Hindlimb muscle (tissue), 1 donor: ENCODE results near the gene PAFAH1B2. TPM values are rescaled to one million over a fixed set of nuclear protein-coding genes. Genes with fewer than 3 reads are reported as not detected.
"Not testable (repeated sequence)": the region's sequence is repeated elsewhere in the genome, so short reads cannot be mapped to it uniquely, and the experiment has no call there.

Experiments
- DNase-seq: peaks from one replicate; pipeline ENCODE4 v3.0.0-alpha.2; 2013
- polyA plus RNA-seq: library from polyadenylated mRNA; unstranded; fragments of 120-200 nt; gene quantifications from one replicate; pipeline ENCODE4 v1.2.1, GENCODE V29; 2013; ENCODE audit not compliant: insufficient read length

PAFAH1B2 gene
- polyA plus RNA-seq, 1 donor, result 49.2 TPM

DNA sequence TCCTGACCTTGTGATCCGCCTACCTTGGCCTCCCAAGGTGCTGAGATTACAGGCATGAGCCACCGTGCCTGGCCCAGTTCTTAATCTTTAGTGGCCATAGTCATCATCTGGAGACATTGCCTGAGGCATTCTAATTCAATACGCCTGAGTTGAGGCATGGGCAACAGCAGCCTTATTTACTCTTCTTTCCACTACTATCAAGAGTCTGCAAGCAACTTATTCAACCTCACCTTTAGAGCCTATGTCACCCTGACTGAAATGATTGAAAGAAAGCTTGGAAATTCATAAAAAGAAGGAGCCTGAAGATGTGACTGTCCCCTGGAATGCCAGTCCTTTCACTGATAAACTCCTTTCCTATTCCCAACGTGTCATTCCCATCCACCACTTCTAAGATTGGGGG, 15.8 kb upstream of the PAFAH1B2 start:
- DNase-seq, result no peak

DNA sequence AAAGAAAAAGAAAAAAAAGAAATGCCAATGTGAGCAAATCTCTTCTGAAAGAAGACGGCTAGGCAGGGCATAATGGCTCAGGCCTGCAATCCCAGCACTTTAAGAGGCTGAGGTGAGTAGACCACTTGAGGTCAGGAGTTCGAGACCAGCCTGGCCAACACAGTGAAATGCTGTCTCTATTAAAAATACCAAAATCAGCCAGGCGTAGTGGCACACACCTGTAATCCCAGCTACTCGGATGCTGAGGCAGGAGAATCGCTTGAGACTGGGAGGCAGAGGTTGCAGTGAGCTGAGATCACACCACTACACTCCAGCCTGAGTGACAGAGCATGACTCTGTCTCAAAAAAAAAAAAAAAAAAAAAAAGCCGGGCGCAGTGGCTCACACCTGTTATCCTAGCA, 13.7 kb upstream of the PAFAH1B2 start:
- DNase-seq, result not testable (repeated sequence)

DNA sequence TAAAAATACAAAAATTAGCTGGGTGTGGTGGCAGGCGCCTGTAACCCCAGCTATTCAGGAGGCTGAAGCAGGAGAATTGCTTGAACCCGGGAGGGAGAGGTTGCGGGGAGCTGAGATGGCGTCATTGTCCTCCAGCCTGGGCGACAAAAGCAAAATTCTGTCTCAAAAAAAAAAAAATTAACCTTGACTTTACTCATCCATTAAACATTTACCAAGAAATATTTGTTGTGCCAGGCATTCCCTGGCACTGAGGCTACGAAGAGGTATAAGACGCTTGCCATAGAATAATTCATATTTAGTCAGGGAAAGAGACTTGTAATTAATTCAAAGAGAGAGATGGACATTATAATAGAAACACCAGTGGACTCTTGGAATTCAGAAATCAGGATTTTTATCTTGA, 13.2 kb upstream of the PAFAH1B2 start:
- DNase-seq, result no peak

DNA sequence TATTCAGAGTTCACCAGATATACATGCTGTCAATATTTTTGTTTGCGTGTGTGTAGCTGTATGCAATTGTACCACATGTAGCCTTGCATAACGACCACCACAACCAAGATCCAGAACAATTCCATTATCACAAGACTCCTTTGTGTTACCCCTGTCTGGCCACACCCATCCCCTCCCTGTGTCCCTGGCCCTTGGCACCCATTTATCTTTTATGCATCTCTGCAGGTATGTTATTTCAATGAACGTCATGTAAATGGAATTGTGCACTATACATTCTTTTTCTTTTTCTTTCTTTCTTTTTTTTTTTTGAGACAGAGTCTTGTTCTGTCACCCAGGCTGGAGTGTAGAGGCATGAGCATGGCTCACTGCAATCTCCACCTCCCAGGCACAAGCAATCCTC, 9.7 kb upstream of the PAFAH1B2 start:
- no peak for DNase-seq

DNA sequence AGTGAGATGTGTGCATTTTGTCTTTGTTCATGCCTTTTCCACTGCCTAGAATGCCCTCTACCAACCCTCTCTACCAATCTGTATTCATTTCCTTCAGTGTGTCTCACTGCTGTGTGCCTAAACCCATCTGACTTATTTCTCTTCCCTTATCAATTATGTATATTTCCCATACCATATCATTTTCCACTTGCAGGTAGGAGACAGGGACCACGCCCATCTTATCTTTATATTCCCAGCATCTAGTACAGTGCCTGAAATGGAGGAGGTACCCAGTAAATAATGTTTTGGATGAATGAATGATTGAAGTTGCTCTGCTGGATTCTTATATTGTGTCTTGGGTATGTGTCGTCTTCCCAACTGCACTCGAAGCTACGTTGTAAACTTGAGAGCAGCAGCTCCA, 9.1 kb upstream of the PAFAH1B2 start:
- not testable (repeated sequence) for DNase-seq

DNA sequence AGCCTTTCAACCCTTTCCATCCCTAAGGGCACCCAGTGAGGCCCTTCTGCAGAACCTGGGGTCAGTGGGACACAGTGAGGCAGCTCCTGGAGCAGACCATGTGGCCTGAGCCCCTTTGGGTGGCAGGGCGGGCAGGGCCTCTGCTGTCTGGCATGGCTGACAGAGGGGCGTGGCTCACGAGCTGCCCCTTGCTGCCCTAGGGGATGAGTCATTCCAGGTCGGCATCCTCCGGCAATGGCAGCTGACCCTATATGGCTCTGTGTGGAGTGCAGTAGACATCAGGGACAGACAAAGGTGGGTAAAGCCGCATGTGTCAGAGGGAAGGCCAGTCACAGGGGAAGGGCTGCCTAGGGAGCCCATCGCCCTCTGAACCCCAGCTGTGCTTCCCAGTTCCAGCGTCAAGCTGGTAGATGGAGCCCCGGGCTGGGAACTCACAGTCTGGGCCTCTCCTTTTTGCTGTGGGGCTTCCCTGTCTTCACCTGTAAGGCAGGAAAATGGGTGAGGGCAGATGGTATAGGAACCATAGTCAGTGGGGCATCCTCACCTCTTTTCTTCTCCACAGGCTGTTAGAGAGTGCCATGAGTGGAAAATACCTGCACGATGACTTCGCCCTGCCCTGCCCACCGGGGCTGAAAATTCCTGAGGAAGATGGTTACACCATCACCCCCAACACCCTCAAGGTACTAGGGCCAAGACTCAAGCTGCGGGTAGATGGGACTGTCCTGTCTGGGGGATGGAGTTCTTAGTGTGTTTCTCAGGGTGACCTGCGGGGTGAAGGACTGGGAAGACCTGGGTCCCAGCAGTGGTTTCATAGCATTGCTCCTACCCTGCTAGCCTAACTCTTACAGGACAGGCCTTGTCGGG, 6.6 kb upstream of the PAFAH1B2 start:
- DNase-seq, result not testable (repeated sequence)

DNA sequence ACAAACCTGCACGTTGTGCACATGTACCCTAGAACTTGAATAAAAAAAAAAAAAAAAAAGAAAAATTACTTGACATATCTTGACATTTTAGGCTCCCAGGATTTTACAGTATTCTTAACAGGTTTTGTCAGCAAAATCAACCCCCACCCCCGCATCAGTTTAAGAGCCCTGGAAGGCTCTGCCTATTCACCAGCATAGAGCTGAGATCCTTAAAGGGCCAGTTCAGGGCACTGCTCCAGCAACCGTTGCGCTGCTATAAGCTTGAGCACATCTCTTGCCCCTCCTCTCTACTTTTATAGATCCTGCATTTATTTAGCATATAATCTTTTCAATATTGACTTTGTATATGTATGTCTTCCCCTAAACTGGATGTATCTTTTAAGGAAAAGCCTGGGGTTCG, 697 bp upstream of the PAFAH1B2 start:
- peak; percentile 45 for DNase-seq

DNA sequence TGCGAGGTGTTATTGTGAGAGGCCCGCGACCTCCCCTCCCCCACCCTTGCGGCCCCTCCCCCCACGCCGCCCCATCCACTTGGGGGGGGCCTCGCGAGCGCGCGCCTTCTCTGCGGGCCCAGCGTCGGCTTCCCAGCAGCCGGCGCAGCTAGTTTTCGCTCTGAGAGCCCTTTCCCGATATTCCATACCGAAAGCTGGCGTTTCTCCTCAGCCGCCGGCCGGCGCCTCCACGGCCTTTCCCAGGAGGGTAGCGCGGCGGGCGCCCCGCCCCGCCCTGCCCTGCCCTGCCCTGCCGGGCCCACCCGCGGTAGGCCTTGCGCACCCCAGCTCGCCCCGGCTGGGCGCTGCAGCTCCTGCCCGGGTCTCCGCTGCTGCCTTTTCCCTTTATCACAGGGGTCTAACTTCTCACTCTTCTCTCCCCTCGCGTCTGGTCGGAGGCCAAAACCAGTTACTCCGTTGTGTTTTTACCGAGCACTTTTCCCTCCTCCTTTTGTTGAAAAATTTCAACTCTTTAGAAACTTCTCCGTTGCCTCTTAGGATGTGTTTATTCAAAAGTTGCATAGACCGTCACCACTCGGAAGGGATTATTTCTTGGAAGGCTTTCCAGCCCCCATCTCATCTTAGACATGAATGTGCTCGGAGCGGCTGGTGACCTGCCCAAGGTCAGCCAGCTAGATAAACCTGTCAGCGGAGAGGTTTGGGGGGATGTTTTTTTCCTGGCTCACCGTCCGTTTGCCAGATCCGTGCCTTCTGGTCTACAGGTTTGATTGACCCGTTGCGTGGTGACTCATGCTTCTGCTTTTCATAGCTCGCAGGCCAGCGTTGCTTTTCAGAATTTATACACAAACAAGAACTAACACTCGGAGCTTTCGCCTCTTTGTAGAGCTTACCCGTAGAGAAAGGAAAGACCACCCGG, 648 bp downstream of the PAFAH1B2 start:
- peak; percentile 15 for DNase-seq

DNA sequence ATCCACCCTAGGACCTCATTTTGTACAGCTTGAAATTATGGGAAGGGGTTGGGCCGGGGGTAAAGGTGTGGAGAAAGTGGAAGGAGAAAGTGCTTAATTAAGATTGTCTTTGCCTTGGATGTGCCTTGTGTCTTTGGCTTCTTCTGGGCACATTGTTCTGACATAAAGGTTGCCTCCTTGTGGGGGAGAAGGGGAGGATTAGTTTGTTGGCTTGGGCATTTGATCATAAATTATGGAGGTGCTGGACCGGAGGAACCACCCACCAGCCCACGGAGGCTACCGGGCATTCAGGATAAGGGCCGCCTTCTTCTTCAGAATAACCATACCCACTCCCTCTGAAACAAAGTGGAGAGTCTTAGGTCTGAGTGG, 1.3 kb downstream of the PAFAH1B2 start:
- peak; percentile 15 for DNase-seq

DNA sequence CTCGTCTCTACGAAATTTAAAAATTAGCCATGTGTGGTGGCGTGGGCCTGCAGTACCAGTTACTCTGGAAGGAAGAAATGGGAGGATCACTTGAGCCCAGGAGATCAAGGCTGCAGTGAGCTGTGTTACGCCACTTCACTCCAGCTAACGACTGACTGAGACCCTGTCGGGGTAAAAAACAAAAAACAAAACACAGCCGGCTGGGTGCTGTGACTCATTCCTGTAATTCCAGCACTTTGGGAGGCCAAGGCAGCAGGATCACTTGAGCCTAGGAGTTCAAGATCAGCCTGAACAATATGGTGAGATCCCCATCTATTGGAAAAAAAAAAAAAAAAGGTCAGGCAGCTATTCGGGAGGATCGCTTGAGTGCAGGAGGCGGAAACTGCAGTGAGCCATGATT, 2.4 kb downstream of the PAFAH1B2 start:
- no peak for DNase-seq

DNA sequence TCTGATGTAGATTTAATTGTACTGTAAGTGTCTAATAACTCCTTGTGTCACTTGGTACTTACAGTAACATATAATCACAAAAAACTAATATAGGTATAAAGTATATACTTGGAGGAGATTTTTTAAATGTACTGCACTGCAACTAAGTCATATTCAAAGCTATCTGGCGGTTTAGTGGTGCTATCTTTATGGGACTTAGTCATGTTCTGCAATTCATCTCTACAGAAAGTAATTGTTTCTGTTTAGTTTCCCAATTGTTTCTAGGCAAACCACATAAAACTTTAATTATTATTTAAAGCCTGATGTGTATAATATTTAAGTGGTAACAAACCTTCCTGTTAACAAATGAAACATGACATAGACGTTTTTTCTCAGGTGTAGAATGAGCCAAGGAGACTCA, 8.0 kb downstream of the PAFAH1B2 start:
- DNase-seq, result no peak

DNA sequence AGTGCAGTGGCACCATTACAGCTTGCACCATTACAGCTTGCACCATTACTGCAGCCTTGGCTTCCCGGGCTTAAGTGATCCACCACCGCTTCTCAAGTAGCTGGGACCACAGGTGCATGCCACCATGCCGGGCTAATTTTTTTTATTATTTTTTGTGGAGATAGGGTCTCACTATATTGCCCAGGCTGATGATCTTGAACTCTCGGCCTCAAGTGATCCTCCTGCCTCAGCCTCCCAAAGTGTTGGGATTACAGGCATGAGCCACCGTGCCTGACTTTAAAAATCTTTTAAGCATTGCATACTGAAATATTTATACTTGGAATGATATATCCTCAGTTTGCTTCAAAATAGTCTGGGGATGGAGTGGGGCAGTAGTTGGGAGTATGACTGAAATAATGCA, 10.4 kb downstream of the PAFAH1B2 start:
- DNase-seq, result no peak

DNA sequence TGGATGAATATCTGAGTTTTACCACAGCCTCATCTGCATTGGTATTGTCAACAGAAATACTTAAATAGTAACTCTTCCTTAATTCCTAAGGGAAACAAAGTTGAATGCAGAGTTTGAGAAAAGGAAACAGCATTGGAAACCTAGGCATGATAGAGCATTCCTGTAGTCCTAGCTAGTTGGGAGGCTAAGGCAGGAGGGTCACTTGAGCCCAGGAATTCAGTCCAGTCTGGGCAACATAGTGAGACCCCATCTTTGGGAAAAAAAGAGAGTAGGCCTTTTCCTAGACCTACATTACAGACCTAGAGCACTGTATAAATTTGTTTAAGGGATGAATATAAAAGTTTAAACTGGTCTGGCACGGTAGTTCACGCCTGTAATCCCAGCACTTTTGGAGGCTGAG, 13.4 kb downstream of the PAFAH1B2 start:
- DNase-seq, result no peak

DNA sequence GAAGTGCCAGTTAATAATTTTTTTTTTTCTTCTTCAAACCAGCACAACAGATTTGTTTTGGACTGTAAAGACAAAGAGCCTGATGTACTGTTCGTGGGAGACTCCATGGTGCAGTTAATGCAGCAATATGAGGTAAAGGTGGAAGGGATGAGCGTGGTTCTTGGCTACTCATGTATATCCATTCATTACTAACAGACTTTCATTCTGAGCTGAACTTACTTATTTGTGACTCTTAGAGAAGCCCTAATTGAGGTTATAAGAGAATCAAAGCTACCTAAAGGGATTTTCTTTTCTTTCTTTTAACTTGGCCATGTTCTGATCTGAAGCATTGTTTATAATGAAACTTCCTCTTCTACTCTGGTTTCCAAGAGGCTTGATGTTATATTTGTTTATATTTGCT, 15.8 kb downstream of the PAFAH1B2 start:
- DNase-seq, result no peak

DNA sequence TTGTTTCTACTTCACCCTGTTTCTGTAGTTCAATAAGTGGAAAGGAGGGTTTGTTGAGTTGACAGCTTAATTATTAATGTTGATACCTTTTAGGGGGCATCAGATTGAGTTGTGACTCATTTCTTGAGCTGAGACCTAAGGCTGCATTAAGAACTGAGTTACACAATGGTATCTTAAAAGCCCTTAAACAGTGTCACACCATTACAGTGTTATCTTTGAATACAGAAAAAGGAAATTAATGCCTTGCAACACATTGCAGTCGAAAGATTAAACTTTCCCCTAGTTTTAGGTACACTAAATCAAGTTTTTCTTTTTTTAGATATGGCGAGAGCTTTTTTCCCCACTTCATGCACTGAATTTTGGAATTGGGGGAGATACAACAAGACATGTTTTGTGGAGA, 16.7 kb downstream of the PAFAH1B2 start:
- no peak for DNase-seq

DNA sequence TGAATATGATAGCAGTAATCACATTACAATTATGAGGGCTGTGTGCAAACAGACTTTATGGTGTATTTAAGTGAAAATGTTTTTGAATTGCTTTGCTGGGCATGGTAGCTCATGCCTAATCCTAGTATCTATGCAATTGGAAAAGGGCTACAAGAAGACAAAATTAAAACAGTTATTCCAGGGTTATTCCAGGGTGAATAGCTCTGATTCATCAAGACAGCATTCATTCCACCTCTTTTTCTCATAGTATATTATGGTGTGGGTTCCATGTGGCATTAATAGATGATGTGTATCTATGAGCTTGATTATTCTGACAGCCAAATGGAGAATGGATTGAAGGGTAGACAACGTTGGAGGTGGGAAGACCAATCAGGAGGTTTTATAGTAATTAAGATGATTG, 22.4 kb downstream of the PAFAH1B2 start:
- DNase-seq, result no peak

DNA sequence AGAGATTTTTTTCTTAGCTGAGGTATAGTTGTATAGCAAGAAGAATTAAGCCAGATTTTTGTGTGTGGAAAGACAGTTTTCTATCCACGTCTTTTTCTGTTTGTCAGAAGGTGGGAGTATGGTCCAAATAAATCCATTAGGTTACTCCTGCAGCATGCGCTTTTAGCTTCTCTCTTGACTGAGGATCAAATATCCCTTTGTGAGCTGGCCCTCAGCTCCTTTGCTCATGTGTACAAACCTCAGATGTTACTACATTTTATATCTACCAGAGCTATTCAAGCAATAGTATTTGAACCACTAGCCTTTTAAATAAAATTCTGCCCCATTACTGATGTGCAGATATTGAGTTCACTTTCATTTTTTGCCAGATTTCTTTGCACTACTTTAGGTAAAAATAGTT, 25.6 kb downstream of the PAFAH1B2 start:
- no peak for DNase-seq

DNA sequence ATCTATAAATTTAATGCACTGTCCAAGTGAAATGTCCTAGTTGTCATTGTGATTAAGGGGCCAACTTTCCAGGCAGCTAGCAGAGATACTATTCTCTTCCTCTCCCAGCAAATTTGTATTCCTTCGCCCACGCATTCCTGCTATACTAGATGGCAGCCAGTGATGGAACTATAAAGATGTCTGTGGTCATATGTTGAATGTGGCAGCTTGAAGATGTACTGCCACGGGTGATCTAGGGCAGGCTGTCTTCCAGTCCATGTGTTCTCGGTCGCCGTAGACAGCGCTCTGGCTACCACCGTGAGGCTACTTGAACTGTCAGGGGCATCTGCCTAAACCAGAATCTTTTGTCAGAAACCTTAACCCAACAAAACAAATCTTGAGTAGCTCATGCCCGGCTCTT, 26.1 kb downstream of the PAFAH1B2 start:
- no peak for DNase-seq

DNA sequence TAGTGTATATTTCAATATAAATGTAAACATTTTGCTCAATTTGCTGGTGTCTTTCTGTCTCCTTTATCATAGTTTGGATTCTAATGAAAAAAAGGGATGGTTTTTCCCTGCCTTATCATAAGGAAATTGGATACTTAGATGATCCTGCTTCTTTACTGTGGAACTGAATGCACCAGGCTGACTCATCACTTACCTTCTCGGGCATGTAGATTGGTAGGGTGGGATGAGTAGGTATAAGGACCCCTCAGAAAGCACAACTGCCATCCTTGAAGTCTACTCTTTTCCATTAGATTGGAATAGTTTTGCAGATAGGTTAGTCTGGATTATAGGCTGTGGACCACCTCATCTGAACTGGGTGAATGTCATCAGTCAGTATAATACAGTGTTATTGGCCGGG, 26.9 kb downstream of the PAFAH1B2 start:
- DNase-seq, result no peak

DNA sequence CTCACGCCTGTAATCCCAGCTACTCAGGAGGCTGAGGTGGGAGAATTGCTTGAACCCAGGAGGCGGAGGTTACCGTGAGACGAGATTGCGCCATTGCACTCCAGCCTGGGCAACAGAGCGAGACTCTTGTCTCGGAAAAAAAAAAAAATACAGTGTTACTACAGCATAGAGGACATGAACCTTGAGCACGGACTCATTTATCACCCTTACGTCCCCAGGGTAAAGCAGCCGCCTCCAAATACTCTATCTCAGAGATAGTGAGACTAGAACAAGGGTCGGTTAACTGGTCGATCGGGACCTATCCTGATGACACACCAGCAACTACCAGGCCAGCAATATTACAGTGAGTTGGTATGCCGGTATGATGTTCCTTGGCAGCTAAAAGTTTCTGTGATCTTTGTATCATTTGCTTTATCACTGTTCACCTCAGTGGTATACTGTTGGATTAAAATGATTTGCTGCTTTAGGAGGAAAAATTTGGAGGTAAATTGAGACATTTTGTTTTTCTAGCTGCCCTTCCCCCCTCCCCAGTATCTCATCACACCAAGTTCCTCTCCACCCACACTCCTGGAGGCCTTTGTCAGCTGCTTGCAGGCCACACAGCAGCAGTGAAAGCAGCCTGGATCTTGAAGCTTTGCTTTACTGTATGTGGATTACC, 27.4 kb downstream of the PAFAH1B2 start:
- no peak for DNase-seq

DNA sequence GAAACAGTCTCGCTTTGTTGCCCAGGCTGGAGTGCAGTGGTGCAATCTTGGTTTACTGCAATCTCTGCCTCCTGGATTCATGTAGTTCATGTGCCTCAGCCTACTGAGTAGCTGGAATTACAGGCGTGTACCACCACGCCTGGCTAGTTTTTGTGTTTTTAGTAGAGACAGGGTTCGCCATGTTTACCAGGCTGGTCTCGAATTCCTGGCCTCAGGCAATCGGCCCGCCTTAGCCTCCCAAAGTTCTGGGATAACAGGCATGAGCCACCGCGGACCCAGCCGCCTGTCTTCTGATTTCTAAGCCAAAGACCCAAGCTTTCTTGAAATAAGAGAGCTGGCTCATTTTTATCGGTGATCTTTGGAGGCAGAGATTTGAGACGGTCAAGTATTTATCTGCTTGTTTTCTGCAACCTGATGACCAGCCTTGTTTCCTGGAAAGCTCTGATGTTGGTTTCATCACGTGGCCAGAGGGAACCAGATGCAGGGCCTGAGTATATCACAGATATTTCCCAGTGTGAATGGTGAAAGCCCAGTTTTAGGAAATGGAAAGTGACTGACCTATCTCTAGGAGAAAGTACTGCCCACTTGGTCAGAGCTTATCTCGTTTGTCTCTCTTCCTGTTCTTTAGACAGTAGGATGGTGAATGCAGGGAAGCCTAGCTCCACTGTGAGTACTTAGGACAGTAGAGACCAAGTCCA, 28.8 kb downstream of the PAFAH1B2 start:
- DNase-seq, result no peak

DNA sequence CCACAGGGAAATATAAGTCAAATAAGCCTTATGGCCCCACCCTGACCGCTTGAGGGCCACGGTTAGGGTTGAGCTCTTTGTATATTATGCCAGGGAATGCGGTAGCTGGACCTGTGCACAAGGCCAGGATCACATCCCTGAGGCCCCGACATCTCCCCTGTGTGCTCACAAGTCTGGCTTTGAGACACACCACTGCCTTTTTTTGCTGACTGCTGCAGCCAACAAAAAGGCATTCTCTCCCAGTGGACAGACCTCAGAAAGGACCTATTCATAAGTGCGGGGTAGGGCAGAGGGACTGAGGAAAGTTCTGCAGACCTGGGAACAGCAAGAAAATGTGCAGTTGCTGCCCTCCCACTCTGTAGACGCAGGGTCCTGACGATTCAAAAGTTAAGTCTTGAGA, 31.0 kb downstream of the PAFAH1B2 start:
- DNase-seq, result no peak

DNA sequence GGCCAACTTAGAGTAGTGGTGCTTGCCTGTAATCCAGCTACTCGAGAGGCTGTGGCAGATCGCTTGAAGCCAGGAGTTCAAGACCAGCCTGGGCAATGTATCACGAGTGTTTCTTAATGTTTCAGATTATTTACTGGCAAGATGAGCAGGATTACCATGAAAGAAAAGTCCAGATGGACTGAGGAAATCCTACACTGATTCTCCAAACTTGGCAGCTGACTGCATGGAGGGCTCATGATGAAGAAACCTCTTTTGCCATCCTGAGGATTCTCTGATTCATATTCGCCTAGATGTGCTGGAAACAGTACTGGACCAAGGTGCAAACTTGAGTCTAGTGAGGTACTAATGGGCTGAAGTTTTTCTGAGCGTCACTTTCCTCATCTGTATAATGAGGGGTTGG, 31.7 kb downstream of the PAFAH1B2 start:
- DNase-seq, result no peak
